GM19372 (cell line): Measurements from ENCODE around the gene RHOBTB1.

Source experiments
- ATAC-seq: cut with Tn5 transposase; IDR thresholded peaks from one replicate; pipeline ENCODE4 v1.9.1; 2021; ENCODE audit warnings: mild to moderate bottlenecking, low read depth, moderate library complexity; ENCODE audit not compliant: unreplicated experiment

The RHOBTB1 gene

GRCh38 chr10:60965696-60966095 lies 21.7 kb upstream of the RHOBTB1 start:
- ATAC-seq, result no peak

- peak; percentile 68 for ATAC-seq
Observed at GRCh38 chr10:60964257-60965235, 20.6 kb upstream of the RHOBTB1 start.

- no peak for ATAC-seq
Observed at GRCh38 chr10:60963441-60964256, 19.7 kb upstream of the RHOBTB1 start.

GRCh38 chr10:60962946-60963345 lies 19.0 kb upstream of the RHOBTB1 start:
- ATAC-seq, result no peak

- ATAC-seq, result no peak
Observed at GRCh38 chr10:60960913-60961312, 16.9 kb upstream of the RHOBTB1 start.

GRCh38 chr10:60960031-60960430 lies 16.0 kb upstream of the RHOBTB1 start:
- no peak for ATAC-seq

- no peak for ATAC-seq
Observed at GRCh38 chr10:60958892-60959601, 15.1 kb upstream of the RHOBTB1 start.

- ATAC-seq, result no peak
Observed at GRCh38 chr10:60957667-60958221, 13.8 kb upstream of the RHOBTB1 start.

GRCh38 chr10:60955957-60956425 lies 12.0 kb upstream of the RHOBTB1 start:
- ATAC-seq, result no peak

- no peak for ATAC-seq
Observed at GRCh38 chr10:60955316-60955715, 11.3 kb upstream of the RHOBTB1 start.

- ATAC-seq, result no peak
Observed at GRCh38 chr10:60954035-60954434, 10.1 kb upstream of the RHOBTB1 start.

- no peak for ATAC-seq
Observed at GRCh38 chr10:60953420-60953819, 9.4 kb upstream of the RHOBTB1 start.

GRCh38 chr10:60952846-60953220 lies 8.8 kb upstream of the RHOBTB1 start:
- no peak for ATAC-seq

GRCh38 chr10:60952067-60952845 lies 8.3 kb upstream of the RHOBTB1 start:
- no peak for ATAC-seq

GRCh38 chr10:60951272-60951724 lies 7.3 kb upstream of the RHOBTB1 start:
- no peak for ATAC-seq

GRCh38 chr10:60950300-60950699 lies 6.3 kb upstream of the RHOBTB1 start:
- no peak for ATAC-seq

- no peak for ATAC-seq
Observed at GRCh38 chr10:60948851-60949250, 4.9 kb upstream of the RHOBTB1 start.

- no peak for ATAC-seq
Observed at GRCh38 chr10:60944910-60945297, 919 bp upstream of the RHOBTB1 start.

GRCh38 chr10:60943316-60944057 lies 498 bp downstream of the RHOBTB1 start:
- ATAC-seq, result peak; percentile 36
